BE2C (cell line): Measurements from ENCODE around the gene BLOC1S6. TPM values are rescaled to one million over a fixed set of nuclear protein-coding genes. Genes with fewer than 3 reads are reported as not detected.

Source experiments
- DNase-seq: peaks from one replicate; pipeline ENCODE4 v3.0.0-alpha.2; 2020
- H3K27me3 ChIP-seq: fragments of 250-450 bp; sonication (Bioruptor Pico); 2 replicates; pipeline ENCODE4 v1.5.1; 2020; ENCODE audit warnings: mild to moderate bottlenecking
- H3K36me3 ChIP-seq: fragments of 250-450 bp; sonication (Bioruptor Pico); 2 replicates; pipeline ENCODE4 v1.5.1; 2020; ENCODE audit warnings: mild to moderate bottlenecking
- H3K4me1 ChIP-seq: fragments of 250-450 bp; sonication (Bioruptor Pico); 2 replicates; pipeline ENCODE4 v1.5.1; 2020
- H3K4me3 ChIP-seq: 2 replicates; pipeline ENCODE4 v1.5.1; 2011; ENCODE audit warnings: low read depth, low read length
- H3K9me3 ChIP-seq: fragments of 250-450 bp; sonication (Bioruptor Pico); 2 replicates; pipeline ENCODE4 v1.5.1; 2020
- CTCF ChIP-seq: IDR thresholded peaks from 2 replicates; pipeline ENCODE4 v1.5.1; 2012; ENCODE audit warnings: mild to moderate bottlenecking, low read depth, low read length
- polyA plus RNA-seq: library from polyadenylated mRNA; unstranded; fragments of >200 nt; gene quantifications from one replicate; pipeline ENCODE4 v1.2.1, GENCODE V29; 2012; ENCODE audit warnings: low read depth, missing spikeins; ENCODE audit not compliant: insufficient read length, insufficient read depth

Gene BLOC1S6
- 27.4 TPM for polyA plus RNA-seq

GRCh38 chr15:45587095-45587862, at the start of gene BLOC1S6:
TSS of gene BLOC1S6 (plus strand) at chr15:45587379. CDS start at chr15:45587444, 65 bp downstream.
- H3K4me1 ChIP-seq = no peaks in the 10 kb centered on the region
- H3K4me3 ChIP-seq = peak within 1 kb of the TSS; percentile 86
- peak; percentile 91 for DNase-seq
- no peaks in the 10 kb centered on the region for H3K27me3 ChIP-seq
- H3K36me3 ChIP-seq = no peaks in the 10 kb centered on the region
- no peak for TF ChIP-seq CTCF
- no peaks in the 10 kb centered on the region for H3K9me3 ChIP-seq

GRCh38 chr15:45539680-45540079, 47.5 kb upstream of the BLOC1S6 start:
- no peaks in the 10 kb centered on the region for H3K36me3 ChIP-seq
- no peak overlapping the region for H3K4me3 ChIP-seq
- no peaks in the 10 kb centered on the region for H3K4me1 ChIP-seq
- TF ChIP-seq CTCF = no peak
- DNase-seq = no peak
- no peaks in the 10 kb centered on the region for H3K9me3 ChIP-seq
- no peaks in the 10 kb centered on the region for H3K27me3 ChIP-seq

- H3K9me3 ChIP-seq = no peaks in the 10 kb centered on the region
- H3K4me1 ChIP-seq = no peaks in the 10 kb centered on the region
- no peak for DNase-seq
- H3K36me3 ChIP-seq = no peaks in the 10 kb centered on the region
- no peak overlapping the region for H3K4me3 ChIP-seq
- no peaks in the 10 kb centered on the region for H3K27me3 ChIP-seq
- no peak for TF ChIP-seq CTCF
Measured at GRCh38 chr15:45540531-45540930, 46.6 kb upstream of the BLOC1S6 start.

- Histone ChIP-seq H3K27me3 (no peaks in the 10 kb centered on the region), H3K4me1 (no peaks in the 10 kb centered on the region), H3K4me3 (no peak overlapping the region), H3K36me3 (no peaks in the 10 kb centered on the region), H3K9me3 (no peaks in the 10 kb centered on the region)
- TF ChIP-seq CTCF = no peak
- DNase-seq = no peak
Measured at GRCh38 chr15:45543051-45543450, 44.1 kb upstream of the BLOC1S6 start.

- Histone ChIP-seq H3K4me3 (no peak overlapping the region), H3K36me3 (no peaks in the 10 kb centered on the region), H3K9me3 (no peaks in the 10 kb centered on the region), H3K27me3 (no peaks in the 10 kb centered on the region), H3K4me1 (peaks cover 8% of the 10 kb centered on the region)
- DNase-seq = no peak
- no peak for TF ChIP-seq CTCF
Measured at GRCh38 chr15:45544266-45545023, 42.7 kb upstream of the BLOC1S6 start.

- Histone ChIP-seq H3K27me3 (no peaks in the 10 kb centered on the region), H3K36me3 (no peaks in the 10 kb centered on the region), H3K4me3 (no peak overlapping the region), H3K9me3 (no peaks in the 10 kb centered on the region), H3K4me1 (peaks cover 12% of the 10 kb centered on the region)
- no peak for TF ChIP-seq CTCF
- no peak for DNase-seq
Measured at GRCh38 chr15:45546789-45547188, 40.4 kb upstream of the BLOC1S6 start.
